B cell (primary cell): ENCODE measurements around the gene CFAP100.

Experiments used
- CTCF ChIP-seq: fragments of 200-600 bp; IDR thresholded peaks from one replicate; pipeline ENCODE4 v1.8.0; 2022; ENCODE audit warnings: antibody characterized with exemption, mild to moderate bottlenecking
- EZH2 ChIP-seq: IDR thresholded peaks from 2 replicates; pipeline ENCODE4 v1.6.1; 2012; ENCODE audit warnings: borderline replicate concordance, low read depth, mild to moderate bottlenecking, moderate library complexity, low read length; ENCODE audit not compliant: insufficient read depth, poor library complexity, severe bottlenecking

GRCh38 chr3:126441256-126441880 lies 46.7 kb downstream of the CFAP100 start:
- no peak for TF ChIP-seq CTCF
- no peak for TF ChIP-seq EZH2
